Loucy (cell line): Measurements from ENCODE around the gene ARNT2.

Experiments
- EZH2phosphoT487 ChIP-seq: fragments of 200-600 bp; IDR thresholded peaks from 2 replicates; pipeline ENCODE4 v1.6.1; 2018; ENCODE audit warnings: antibody characterized with exemption, mild to moderate bottlenecking, moderate library complexity, borderline replicate concordance
- TF ChIP-seq, protein P1 (sequence below): fragments of 200-600 bp; sonication (generic); conservative IDR thresholded peaks from 2 replicates; pipeline ENCODE4 v1.5.1; 2014; ENCODE audit warnings: mild to moderate bottlenecking, antibody characterized with exemption, low read length

DNA sequence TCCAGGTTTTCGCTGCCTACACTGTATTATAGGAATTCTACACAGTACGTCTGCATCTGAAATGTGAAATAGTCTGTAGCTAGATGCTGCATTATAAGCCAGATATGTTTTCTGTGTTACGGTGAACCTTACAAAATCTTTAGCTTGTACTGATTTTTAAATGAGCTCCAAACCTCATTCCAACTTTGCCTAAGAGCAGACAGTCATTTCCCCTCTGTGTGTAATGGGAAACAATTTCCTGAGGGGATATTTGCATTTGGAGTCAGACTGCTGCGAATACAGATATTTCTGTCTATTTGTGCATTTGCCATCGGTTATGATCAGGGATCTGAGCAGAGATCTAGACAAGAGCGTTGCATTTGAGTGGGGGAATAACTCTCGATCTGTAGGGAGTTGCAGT lies 37.5 kb downstream of the ARNT2 start:
- TF ChIP-seq, protein P1, sequence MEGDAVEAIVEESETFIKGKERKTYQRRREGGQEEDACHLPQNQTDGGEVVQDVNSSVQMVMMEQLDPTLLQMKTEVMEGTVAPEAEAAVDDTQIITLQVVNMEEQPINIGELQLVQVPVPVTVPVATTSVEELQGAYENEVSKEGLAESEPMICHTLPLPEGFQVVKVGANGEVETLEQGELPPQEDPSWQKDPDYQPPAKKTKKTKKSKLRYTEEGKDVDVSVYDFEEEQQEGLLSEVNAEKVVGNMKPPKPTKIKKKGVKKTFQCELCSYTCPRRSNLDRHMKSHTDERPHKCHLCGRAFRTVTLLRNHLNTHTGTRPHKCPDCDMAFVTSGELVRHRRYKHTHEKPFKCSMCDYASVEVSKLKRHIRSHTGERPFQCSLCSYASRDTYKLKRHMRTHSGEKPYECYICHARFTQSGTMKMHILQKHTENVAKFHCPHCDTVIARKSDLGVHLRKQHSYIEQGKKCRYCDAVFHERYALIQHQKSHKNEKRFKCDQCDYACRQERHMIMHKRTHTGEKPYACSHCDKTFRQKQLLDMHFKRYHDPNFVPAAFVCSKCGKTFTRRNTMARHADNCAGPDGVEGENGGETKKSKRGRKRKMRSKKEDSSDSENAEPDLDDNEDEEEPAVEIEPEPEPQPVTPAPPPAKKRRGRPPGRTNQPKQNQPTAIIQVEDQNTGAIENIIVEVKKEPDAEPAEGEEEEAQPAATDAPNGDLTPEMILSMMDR, result no peak
- no peak for TF ChIP-seq EZH2phosphoT487
